GM18909 (cell line): ENCODE data around the gene BPIFB3.
"Not testable (repeated sequence)": the region's sequence is repeated elsewhere in the genome, so short reads cannot be mapped to it uniquely, and the experiment has no call there.

Source experiments
- ATAC-seq: cut with Tn5 transposase; IDR thresholded peaks from one replicate; pipeline ENCODE4 v1.9.1; 2021; ENCODE audit warnings: mild to moderate bottlenecking; ENCODE audit not compliant: unreplicated experiment, poor library complexity

The BPIFB3 gene

DNA sequence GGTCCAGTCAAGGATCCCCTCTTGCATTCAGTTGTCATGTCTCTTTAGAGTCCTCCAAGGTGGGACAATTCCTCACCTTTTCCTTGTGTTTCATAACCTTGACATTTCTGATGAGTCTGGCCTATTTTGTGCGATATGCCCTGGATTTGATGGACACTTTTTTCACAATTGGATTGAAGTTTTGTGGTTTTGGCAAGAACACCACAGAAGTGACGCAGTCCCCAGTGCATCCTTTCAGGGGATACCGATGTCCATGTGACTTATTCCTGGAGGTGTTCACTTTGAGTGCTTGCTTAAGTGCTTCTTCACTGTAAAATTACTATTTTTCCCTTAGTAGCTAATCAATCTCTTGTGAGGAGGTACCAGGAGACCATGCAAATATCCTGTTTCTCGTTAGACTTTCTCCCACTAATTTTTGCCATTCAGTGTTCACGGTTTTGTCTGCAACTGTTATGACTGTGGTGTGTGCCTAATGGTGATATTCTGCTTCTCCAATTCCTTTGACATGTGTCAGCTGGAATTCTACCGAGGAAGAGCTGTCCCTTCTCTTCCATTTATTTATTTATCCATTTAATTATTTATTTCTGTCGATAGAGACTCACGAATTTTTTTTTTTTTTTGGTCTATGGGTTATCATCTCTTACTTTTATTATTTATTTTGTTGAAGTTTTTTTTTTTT is 56.6 kb downstream of the BPIFB3 start:
- no peak for ATAC-seq

DNA sequence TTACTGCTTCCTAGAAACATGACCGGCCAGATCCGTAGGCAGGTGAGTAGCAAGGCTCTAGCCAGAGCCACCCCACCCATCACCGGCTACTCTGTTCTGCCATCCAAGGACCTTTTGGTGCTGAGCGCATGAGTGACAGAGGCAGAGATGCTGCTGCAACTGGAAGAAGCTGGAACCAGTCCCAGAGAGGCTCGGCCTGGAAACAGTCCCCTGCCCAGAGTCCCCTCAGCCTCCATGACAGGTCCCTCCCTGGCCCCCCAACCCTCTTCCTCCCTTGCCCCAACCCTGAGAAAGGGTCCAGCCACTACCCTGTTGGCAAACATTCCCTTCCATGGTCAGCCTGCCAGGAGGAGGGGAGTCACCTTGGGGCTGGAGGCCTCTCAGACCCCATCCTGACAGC is 57.6 kb downstream of the BPIFB3 start:
- ATAC-seq: no peak

DNA sequence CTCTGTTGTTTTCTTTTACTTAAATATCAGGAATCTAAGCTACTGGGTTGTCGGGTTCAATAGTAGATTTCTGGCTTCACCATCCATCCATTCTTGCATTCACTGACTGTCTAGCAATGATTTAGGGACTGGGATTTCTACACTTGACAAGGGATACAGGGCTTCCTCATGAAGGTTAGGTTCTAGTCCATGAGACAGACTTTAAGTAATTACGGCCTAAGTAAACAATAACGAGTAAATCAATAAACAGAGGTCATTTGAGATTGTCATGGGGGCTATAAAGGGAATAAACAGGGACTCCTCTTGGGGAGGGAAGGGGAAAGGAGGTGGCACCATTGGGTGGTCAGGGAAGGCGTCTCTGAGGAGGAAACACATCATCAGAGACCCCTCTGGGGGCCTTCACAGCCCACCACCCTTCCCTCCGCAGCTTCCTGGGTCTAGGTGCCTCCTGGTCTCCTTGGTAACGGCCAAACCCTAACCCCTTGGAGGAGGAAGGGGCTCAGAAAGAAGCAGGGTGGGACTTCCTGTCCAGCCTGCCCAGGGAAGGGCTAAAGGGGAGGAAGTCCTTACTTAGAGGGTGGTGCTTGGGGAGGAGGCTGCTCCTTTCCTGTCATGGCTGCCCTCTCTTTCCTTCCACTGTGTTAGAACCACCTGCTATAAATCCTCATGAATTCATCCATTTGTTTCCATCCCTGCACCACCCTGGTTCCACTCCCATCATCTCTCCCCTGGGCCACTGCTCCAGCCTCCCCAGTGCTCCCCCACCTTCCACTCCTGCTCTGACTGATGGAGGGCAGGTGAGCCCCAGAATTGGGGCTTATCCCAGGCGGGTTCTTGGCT is 59.1 kb downstream of the BPIFB3 start:
- ATAC-seq: no peak

DNA sequence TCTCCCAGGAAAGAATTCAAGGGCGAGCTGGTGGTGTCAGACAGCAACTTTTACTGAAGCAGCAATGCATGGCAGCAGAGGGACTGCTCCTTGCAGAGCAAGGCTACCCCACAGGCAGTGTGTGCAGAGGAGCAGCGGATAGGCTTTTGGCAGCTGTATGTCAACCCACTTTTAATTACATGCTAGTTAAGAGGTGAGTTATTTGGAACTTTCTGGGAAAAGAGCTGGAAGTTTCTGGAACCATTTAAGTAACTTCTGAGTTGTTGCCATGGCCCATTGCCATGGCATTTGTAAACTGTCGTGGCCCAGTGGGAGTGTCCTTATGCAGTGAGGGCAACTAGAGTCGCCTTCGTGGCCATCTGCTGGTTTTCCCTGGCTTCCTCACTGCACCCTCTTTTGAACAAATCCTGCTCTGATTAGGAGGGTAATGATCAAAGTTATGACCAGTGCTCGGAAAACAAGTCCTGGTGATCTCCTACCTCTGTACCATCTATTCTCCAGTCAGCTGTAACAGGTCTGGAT is 59.7 kb downstream of the BPIFB3 start:
- ATAC-seq: no peak

DNA sequence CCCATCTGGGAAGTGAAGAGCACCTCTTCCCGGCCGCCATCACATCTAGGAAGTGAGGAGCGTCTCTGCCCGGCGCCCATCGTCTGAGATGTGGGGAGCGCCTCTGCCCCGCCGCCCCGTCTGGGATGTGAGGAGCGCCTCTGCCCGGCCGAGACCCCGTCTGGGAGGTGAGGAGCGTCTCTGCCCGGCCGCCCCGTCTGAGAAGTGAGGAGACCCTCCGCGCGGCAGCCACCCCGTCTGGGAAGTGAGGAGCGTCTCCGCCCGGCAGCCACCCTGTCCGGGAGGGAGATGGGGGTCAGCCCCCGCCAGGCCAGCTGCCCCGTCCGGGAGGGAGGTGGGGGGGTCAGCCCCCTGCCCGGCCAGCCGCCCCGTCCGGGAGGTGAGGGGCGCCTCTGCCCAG is 61.8 kb downstream of the BPIFB3 start:
- ATAC-seq: not testable (repeated sequence)

DNA sequence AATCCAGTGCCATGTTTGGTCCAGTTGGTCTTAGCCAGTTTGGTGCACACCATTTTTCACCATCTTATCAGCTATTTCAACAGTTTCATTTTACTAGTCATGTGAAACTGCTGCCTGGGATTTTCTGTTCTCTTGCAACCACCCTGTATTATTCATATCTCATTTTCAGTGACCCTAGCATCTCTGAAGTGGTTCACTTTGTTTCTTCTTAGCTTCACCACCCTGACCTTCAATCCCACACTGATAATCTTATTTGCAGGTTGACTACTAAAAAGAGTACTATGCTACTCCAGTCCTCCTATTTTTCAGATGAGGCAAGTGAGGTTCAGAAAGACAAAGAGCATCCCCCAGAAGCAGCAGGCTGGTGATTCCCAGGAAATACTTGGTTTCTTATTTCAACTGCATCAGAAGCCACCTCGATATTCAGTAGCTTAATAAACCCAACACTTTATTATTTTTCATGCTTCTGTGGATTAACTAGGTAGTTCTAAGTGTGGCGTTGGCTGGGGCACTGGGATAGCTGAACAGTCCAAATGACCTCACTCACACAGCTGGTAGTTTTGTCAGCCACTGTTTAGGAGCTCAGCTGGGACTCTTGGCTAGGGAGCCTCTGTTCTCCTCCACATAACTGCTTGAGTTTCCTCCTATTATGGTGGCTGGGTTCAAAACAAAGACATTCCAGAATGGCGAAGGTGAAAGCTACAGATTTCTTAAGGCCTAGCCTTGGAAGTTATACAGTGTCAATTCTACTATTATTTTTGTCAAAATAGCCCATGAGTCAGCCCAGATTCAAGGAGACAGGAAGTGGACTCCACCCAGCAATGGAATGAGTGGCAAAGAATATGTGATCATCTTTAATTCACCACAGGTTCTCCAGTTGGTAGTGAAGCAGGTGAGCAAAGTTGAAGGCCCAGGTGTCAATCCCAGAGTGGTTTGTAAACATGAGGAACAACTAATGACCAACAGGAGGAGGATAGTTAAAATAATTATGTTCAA is 66.3 kb downstream of the BPIFB3 start:
- no peak for ATAC-seq

DNA sequence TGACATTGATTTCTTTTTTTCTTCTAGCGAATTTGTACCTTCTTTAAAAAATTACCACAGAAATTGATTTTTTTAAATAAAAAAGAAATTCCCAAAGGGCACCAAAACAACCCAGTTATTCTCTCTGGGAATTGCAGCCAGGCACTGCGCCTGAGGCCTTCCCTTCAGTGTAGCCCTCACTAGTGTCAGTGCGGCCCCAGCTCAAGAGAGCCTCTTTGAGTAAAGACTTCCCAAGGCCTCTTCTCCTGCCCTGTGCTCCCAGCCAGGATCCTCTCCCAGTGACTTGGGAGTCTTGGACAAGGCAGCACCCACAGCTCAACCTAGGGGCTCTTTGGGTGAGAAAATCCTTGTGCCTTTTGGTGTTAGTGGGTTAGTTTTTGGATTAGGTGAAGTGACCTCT is 67.2 kb downstream of the BPIFB3 start:
- no peak for ATAC-seq

DNA sequence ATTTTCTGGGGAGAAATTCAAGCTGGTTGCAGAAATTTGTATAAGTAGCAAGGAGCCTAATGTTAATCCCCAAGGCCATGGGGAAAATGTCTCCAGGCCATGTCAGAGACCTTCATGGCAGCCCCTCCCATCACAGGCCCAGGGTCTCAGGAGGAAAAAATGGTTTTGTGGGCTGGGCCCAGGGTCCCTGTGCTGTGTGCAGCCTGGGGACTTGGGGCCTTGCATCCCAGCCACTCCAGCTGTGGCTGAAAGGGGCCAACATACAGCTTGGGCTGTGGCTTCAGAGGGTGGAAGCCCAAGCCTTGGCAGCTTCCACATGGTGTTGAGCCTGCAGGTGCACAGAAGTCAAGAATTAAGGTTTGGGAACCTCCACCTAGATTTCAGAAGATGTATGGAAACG is 68.6 kb downstream of the BPIFB3 start:
- ATAC-seq: not testable (repeated sequence)
